GM19043 (cell line): ENCODE data around the gene SMARCA2.

ENCODE experiments used
- ATAC-seq: cut with Tn5 transposase; IDR thresholded peaks from one replicate; pipeline ENCODE4 v1.9.1; 2021; ENCODE audit warnings: low read depth; ENCODE audit not compliant: unreplicated experiment

Gene SMARCA2

DNA sequence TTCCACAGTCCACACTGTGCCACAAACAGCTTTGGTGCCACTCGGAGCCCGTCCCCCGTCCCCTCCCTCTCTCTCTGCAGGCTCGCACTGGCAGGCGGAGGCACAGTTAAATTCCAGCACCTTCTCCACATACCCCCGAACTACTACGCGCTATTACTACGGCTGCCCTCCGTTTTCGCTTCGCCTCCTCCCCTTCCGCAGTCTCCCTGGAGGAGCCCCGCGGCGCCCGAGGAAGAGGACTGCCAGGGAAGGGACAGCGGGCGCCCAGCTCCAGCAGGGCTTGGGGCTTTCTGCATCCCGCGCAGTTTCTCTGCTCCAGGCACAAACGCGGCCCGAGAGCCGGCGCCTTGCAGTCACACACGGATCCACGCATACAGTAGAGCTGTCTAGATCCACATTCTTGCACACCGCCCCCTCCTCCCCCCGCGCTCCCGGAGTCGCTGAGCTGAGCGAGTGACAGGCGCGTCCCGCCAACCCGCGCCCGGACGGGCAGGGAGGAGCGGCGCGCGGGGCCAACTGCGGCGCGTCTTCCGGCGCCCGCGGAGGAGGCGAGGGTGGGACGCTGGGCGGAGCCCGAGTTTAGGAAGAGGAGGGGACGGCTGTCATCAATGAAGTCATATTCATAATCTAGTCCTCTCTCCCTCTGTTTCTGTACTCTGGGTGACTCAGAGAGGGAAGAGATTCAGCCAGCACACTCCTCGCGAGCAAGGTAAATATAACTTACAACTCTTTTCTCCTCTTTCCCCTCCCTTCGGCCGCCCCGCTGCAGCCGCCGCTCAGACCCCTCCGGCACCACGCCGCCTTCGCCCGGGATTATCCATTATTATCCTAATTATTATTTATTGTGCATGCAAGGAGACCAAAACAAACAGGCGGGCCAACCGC lies at the start of gene SMARCA2:
Gene SMARCA2, plus strand, starts transcription at position 652 of the 885 bp plus-strand sequence. CDS start 13,676 bp downstream, outside the sequence.
- peak; percentile 74 for ATAC-seq

DNA sequence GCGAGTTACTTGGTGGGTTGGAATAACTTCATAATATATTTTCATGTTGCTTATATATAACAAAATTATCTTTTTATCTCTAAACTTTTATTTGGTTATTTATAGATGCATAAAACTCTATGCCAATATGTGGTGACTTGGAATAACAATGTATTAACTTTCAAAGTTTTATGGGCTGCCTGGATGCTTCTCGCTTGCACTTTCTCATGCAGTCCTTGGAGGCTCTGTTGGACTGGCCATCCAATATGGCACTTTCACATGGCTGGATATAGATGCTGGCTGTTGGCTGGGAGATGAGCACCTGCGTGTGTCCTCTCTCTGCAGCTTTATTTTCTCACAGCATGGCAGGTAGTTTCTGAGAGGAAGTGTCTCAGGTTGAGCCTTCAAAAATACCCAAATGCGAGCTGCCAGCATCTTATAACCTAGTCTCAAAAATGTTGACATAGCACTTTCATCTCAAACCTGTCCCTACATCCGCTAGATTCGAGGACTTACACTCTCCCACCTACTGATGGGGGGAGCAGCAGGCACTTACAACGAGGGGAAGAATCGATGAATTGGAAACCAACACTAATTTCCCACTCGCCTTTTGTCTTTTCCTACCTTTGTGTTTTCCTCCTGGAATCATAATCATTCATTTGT lies 48.3 kb upstream of the SMARCA2 start:
- ATAC-seq, result no peak

DNA sequence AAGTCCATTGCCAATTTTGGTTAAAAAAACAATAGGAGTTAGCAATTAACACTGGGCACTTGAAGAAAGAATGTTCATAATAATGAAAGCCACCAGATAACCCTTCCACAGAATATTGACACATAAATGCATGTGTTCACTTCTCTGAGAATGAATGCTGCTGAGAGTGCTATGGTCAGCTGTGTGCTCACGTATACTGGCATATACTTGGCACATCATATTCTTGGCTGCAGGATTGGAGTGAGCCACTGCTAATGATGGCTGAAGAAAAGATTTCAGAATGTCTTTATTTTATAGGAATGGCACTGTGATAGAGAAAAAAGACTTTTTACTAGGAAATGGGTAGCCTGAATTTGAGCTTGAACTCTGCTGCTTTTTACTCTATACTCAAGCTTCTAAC lies 46.0 kb upstream of the SMARCA2 start:
- no peak for ATAC-seq

DNA sequence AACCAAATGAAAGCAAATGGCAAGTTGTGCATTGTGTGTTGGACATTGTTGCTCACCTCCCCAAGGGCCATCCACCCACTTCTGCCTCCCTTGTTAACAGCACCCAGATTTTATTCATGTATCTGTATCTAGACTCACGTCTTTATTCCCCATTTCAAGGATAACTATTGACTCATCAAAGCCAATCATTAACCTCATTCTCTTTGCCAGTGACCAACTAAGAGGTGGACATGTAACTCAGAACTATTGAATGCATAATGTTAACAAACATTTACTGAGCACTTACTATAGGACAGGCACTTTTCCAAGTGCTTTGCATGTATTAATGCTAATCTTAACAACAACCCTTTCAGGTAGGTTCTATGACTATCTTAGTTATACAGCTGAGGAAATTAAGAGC lies 45.2 kb upstream of the SMARCA2 start:
- ATAC-seq, result no peak

DNA sequence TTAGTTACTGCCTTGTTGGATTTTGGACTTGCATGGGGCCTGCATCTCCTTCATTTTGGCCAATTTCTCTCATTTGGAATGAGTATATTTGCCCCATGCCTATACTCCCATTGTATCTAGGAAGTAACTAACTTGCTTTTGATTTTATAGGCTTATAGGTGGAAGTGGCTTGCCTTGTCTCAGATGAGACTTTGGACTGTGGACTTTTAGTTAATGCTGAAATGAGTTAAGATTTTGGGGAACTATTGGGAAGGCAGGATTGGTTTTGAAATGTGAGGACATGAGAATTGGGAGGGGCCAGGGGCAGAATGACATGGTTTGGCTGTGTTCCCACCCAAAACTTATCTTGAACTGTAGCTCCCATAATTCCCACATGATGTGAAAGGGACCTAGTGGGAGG lies 42.5 kb upstream of the SMARCA2 start:
- ATAC-seq, result no peak

DNA sequence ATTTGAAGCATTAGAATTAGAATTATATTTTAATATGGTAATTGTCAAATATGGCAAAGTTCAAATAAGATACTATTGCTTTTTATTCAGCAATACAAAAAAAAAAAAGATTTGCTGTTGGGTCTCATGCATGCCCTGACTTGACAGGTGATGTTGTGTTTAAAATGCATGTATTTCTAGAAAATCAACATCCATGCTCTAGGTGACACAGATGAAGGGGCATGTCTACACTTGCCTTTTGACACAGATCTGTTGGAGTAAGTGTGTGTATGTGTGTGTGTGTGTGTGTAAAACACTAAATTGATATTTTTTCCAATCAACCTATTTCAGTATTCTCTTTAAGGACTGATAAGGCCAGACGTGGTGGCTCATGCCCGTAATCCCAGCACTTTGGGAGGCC lies 38.1 kb upstream of the SMARCA2 start:
- ATAC-seq, result no peak

DNA sequence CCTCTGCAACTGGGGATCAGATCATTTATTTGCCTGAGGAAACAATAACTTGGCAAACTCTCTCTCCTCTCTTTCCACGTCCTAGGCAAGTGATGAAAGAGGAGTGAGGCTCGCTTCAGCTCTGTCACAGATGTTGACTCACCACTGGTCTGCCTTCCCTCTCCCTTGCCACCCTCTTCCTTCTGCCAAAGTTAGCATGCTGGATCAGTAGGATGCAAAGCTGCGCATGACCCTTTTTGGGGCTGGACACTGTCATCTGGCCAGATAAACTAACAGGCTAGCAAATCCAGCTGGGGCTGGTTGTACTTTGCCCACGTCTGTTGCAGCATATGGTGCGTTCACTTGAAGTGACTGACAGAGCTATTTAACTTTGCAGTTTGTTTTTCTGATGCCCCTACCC lies 36.2 kb upstream of the SMARCA2 start:
- ATAC-seq, result no peak

DNA sequence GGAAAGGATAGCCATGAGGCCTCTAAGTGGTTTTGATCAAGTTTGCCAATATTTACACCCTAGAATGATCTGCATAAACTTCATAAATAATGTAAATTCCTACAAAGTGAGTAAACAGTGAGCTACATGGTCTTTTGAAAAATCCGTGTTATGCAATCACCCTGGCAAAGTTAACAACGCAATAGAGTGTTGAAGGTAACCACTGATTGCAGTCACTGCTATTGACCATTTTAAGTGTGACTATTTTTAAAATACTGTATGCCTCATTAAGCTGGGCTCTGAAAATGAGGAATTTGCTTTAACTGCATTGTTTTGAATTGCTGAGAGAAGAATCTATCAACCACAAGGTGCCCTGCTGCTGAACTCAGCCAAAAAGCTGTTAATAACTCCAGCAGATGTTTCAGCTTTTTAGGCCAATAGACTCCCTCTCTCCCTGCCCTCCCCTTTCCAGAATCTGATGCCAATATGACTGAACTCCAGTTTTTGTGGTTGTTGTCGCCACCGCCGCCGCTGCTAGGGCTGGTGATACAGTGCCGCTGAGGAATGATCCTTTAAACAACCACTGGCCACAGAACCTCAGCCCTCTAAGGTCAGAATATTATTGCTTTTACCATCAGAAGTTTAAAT lies 35.3 kb upstream of the SMARCA2 start:
- ATAC-seq, result no peak

DNA sequence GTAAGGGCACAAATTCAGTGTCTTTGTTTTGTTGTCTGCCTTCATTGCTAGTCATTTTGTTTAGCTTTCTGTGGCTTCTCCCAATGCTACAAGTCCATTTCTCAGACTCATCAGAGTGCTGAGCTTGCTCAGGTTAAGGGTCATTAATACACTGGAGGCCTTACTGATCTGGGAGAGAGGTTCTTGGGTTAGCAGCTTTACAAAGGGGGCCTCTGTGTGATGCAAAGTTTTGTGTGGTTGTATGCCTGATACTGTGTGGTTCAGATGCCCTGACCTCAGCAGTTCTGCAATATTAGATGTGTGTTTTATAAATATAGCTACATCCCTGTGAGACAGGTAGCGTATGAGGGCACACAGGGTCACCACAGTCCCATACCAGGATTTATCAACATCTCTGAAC lies 34.8 kb upstream of the SMARCA2 start:
- ATAC-seq, result no peak

DNA sequence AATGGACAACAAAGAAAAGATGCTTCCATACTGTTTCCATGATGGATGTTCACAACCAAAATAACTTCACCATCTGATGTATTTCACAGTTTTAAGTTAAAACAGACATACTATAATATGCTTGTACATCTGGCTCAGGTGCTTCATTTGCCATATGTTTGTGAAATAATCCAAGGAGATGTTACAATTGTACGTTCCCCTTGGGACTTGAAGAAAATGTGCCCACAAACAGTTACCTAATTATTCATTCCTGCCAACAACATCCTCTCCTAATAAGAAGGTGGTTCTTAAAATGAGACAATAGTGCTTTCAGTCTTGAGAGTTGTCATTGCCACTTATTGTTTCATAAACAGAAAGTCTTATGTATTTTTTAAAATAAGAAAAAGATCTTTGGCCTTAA lies 33.1 kb upstream of the SMARCA2 start:
- ATAC-seq, result no peak

DNA sequence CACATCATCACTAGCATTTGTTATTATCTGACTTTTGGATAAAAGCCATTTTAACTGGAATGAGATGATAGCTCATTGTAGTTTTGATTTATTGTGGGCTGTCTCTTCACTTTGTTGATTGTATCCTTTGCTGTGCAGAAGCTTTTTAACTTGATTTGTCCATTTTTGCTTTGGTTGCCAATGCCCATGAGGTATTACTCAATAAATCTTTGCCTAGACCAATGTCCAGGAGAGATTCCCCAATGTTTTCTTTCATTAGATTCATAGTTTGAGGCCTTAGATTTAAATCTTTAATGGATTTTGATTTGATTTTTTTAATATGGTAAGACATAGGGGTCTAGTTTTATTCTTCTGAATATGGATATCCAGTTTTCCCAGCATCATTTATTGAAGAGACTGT lies 28.8 kb upstream of the SMARCA2 start:
- ATAC-seq, result no peak

DNA sequence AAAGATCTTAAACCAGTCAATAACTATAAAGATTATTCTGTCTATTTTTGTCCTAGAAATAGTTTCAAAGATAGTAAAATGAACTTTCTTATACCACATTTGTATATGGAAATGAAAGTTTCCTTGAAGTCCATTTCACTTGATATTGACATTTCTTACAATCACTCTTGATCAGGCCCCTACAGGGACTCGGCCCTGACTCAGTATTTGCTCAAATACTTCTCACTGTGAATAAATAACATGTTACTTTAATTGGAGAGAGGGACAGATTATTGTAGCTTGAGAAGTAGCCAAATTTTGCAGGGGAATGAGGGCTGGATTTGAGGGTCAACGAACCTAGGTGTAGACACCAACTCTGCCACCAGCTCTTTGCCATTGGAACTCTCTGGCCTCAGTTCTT lies 25.6 kb upstream of the SMARCA2 start:
- no peak for ATAC-seq

DNA sequence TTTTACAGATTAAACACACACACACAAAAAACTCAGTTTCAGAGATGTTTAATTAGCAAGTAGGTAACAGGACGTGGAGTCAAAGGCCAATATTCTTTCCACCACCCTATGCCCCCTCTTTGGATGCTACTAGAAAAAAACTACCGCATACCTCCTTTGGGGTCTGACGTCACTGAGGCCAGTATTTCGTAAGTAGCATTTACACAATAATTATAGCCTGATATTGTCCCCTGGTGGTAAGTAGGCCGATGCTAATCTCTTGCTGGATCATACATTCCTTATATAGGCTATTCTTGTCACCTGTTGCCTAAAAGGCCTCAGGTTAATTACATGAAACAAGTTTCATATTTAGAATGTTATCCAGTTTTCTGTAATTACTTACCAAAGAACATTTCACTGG lies 21.0 kb upstream of the SMARCA2 start:
- ATAC-seq, result no peak

DNA sequence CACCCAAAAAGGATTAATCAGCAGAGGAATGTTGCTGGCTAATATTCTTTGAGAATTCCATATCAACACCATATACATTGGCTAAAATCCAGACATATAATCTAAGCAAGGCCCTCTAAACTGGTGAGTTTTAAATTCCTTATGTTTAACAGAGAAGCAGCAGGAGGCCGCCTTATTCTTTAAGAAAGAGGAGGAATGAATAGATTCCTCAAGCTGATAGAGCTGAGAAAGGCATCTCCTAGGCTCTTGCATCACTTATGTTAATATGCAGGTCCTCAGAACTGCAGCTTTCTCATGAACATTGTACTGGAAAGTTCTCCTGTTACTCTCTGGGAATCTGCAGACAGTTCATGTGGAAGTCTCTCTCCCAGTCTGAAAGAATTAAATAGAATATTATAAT lies 20.1 kb upstream of the SMARCA2 start:
- no peak for ATAC-seq

DNA sequence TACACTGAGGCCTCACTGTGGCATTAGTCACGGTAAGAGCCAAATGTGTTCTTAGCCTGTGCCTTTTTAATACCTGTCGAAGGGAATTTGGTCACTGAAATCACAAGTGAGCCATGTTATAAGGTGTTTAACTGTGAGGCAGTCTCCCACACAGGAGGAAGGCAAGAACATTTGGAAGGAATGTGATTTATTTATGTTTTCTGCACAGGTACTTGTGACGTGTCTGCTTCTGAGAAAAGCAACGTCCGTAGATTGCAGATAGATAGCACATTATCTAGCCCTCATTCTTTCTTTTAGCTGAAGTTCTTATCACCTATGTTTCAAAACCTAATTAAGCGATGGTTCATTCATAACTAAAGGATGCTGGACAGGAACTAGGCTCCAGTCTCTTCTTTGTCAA lies 19.0 kb upstream of the SMARCA2 start:
- no peak for ATAC-seq

DNA sequence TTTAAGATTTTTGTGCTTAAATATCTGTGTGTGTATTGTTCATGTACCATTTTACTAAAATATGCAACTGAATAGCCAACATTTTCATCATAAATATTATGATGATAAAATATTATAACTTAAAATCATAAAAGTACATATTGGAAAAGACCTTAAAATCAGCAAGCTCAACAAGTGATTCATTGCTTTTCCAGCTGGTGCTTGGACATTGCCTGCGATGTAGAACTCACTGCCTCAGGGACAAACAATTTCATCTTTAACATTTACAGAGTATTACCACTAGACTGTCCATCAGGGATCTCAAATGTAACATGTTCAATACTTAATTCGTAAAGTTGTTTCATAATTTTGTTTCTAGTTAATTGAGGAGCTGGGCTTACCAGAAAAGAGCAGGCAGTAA lies 17.5 kb upstream of the SMARCA2 start:
- ATAC-seq, result no peak

DNA sequence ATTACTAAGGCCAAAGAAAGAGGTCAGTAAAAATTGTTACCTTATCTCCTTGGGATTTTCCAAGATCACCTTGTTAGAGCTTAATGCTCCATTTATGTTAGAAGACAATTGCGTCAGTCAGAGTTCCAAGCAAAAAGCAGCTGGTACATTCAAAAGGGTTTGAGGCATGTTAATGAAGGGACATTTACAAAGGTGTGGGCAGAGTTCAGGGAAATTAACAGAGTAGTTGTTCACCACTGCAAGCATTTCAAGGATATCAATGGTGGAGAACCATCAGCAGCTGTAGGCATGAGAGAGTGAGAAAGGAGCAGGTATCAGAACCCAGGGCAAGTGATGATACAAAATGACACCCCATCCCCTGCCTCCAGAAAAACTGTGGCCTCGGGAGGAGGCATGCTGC lies 17.0 kb upstream of the SMARCA2 start:
- ATAC-seq, result no peak

DNA sequence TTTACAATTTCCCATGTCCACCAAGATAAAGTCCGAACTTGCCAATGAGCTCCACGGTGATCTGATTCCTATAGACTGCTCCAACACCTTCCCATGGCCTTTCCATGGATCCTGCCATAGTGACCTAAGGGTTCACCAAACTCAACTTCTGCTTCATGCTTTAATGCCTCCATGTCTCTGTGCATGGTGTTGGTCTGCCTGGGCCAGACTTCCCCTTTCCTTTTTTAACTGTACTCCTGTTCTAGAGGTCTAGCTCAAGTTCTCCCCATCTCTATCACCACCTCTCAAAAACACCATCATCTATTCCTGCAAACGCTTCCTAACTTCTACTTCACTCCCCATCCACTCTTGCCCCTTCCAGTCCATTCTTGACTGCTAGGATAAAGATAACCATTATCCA lies 14.8 kb upstream of the SMARCA2 start:
- no peak for ATAC-seq

DNA sequence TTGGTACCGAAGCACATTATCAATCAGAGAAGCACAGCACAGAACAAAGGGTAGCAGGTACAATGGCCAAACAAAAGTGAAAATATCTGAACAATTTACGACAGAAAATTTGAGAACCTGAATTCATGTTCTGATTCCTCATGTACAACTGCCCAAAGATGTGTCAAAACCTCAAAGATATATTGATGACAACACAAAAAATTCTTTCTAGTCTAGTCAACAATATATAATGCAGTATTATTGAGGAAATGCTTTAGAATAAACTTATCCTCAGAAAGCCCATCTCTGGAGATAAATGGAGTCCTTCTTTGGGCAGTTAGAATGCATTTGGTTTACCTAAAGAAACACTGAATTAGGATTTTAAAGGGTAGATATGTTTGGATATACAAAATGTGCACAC lies 6.8 kb upstream of the SMARCA2 start:
- no peak for ATAC-seq

DNA sequence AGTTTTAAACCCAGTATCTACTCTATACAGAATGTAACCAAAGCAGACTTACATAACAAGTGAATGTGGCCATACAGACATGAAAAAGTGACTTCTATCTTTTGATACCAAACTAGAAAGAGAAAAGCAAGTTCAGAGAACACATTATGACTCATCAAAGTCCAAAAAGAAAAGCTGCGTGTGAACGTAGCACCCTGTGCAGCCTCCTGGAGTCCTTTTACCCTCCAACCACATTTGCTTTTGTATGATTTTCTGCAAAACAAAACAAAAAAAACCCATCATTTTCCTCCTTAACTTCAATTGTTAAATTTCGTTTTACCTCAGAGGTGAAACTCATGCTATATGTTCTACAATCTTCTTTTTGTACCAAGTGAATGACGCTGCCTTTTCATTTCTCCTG lies 2.8 kb upstream of the SMARCA2 start:
- peak; percentile 20 for ATAC-seq

DNA sequence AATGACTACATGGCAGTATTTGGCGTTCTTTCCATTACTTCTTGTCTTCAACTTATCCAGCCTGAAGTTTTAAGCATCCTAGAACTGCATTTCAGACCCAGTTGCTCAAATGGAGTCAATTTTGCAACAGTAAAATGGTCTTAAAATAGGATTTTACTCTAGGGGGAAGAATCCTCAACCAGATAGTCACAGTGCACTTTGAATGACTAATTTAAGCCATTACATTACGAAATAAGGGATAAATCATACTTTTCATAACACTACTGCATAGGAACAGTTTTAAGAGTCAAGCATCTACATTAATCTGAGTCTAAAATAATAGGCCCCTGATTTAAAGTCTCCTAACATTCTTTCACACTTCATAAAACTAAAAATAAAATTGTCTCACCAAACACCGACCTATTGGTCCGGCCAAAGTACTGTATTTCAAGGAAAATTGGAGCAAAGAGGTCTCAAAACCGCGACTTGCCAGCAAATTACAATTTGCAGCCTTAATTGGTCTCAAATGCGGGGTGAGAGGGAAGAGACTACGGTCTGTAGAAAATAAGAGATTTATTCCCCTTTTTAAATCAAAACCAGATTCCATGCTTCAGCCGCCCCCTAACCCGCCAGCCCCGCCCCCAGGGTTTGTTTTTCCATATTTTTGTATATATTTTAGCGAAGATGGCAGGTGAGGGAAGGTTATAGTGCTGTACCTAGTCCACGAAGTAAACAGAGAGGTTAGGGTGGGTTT lies 1.2 kb upstream of the SMARCA2 start:
- no peak for ATAC-seq
